Measurements from ENCODE around the gene HPCAL1.
A peak's percentile ranks its signal among the peaks of the same experiment; 100 is the strongest.

Gene HPCAL1

GRCh38 chr2:10329580-10329879 lies 26.8 kb downstream of the HPCAL1 start:
- H3K79me2 ChIP-seq (ENCODE audit: control insufficient read depth, low read length): peaks cover 4% of the 10 kb centered on the region
- no peaks in the 10 kb centered on the region; the same call in 1 of the 2 replicates for H4K20me1 ChIP-seq (ENCODE audit: control insufficient read depth, insufficient read depth, low read depth, low read length)
- H3K9me3 ChIP-seq (ENCODE audit: control insufficient read depth, insufficient read depth, low read length): no peaks in the 10 kb centered on the region
- TF ChIP-seq, protein P1, sequence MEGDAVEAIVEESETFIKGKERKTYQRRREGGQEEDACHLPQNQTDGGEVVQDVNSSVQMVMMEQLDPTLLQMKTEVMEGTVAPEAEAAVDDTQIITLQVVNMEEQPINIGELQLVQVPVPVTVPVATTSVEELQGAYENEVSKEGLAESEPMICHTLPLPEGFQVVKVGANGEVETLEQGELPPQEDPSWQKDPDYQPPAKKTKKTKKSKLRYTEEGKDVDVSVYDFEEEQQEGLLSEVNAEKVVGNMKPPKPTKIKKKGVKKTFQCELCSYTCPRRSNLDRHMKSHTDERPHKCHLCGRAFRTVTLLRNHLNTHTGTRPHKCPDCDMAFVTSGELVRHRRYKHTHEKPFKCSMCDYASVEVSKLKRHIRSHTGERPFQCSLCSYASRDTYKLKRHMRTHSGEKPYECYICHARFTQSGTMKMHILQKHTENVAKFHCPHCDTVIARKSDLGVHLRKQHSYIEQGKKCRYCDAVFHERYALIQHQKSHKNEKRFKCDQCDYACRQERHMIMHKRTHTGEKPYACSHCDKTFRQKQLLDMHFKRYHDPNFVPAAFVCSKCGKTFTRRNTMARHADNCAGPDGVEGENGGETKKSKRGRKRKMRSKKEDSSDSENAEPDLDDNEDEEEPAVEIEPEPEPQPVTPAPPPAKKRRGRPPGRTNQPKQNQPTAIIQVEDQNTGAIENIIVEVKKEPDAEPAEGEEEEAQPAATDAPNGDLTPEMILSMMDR (IDR thresholded peaks at IDR 0.05; ENCODE audit: low read depth, low read length, poor library complexity, severe bottlenecking): no peak
- TF ChIP-seq EZH2phosphoT487 (IDR thresholded peaks at IDR 0.05; ENCODE audit: borderline replicate concordance, low read length): no peak
- no peaks in the 10 kb centered on the region; the same call in 1 of the 2 replicates for H3F3A ChIP-seq (ENCODE audit: control insufficient read depth, insufficient read depth)
- no peaks in the 10 kb centered on the region for H3K27me3 ChIP-seq (ENCODE audit: control insufficient read depth, low read length)
- H3K27ac ChIP-seq (ENCODE audit: low read depth, low read length): peak overlapping the region; percentile 31
- H3K4me1 ChIP-seq (ENCODE audit: control insufficient read depth, low read length): peaks cover 85% of the 10 kb centered on the region
- no peaks in the 10 kb centered on the region for H3K36me3 ChIP-seq (ENCODE audit: control insufficient read depth, low read length)
- H3K9me2 ChIP-seq (replicated peaks; ENCODE audit: control insufficient read depth, low read length): no peaks in the 10 kb centered on the region
- H3K4me2 ChIP-seq (ENCODE audit: low read length): peak overlapping the region; percentile 70
- peak overlapping the region; percentile 58 for H3K4me3 ChIP-seq (ENCODE audit: low read length)

- Histone ChIP-seq H3K4me1 (ENCODE audit: control insufficient read depth, low read length) (peaks cover 84% of the 10 kb centered on the region), H3F3A (ENCODE audit: control insufficient read depth, insufficient read depth) (no peaks in the 10 kb centered on the region; the same call in 1 of the 2 replicates), H3K4me2 (ENCODE audit: low read length) (peak overlapping the region; percentile 70), H3K79me2 (ENCODE audit: control insufficient read depth, low read length) (peaks cover 4% of the 10 kb centered on the region), H3K9me2 (replicated peaks; ENCODE audit: control insufficient read depth, low read length) (no peaks in the 10 kb centered on the region), H3K36me3 (ENCODE audit: control insufficient read depth, low read length) (no peaks in the 10 kb centered on the region), H3K4me3 (ENCODE audit: low read length) (peak overlapping the region; percentile 58), H3K27me3 (ENCODE audit: control insufficient read depth, low read length) (no peaks in the 10 kb centered on the region), H3K9me3 (ENCODE audit: control insufficient read depth, insufficient read depth, low read length) (no peaks in the 10 kb centered on the region), H3K27ac (ENCODE audit: low read depth, low read length) (peak overlapping the region; percentile 31), H4K20me1 (ENCODE audit: control insufficient read depth, insufficient read depth, low read depth, low read length) (no peaks in the 10 kb centered on the region; the same call in 1 of the 2 replicates)
- TF ChIP-seq EZH2phosphoT487 (IDR thresholded peaks at IDR 0.05; ENCODE audit: borderline replicate concordance, low read length): no peak
Observed at GRCh38 chr2:10329880-10330699, 27.4 kb downstream of the HPCAL1 start.

GRCh38 chr2:10330700-10331026 lies 28.0 kb downstream of the HPCAL1 start:
- Histone ChIP-seq H3K27ac (ENCODE audit: low read depth, low read length) (no peak overlapping the region), H3K9me2 (replicated peaks; ENCODE audit: control insufficient read depth, low read length) (no peaks in the 10 kb centered on the region), H3K4me2 (ENCODE audit: low read length) (peak overlapping the region; percentile 70), H3K79me2 (ENCODE audit: control insufficient read depth, low read length) (peaks cover 4% of the 10 kb centered on the region), H3K36me3 (ENCODE audit: control insufficient read depth, low read length) (no peaks in the 10 kb centered on the region), H3K4me1 (ENCODE audit: control insufficient read depth, low read length) (peaks cover 78% of the 10 kb centered on the region), H4K20me1 (ENCODE audit: control insufficient read depth, insufficient read depth, low read depth, low read length) (no peaks in the 10 kb centered on the region; the same call in 1 of the 2 replicates), H3K4me3 (ENCODE audit: low read length) (peak overlapping the region; percentile 58), H3F3A (ENCODE audit: control insufficient read depth, insufficient read depth) (no peaks in the 10 kb centered on the region; the same call in 1 of the 2 replicates), H3K9me3 (ENCODE audit: control insufficient read depth, insufficient read depth, low read length) (no peaks in the 10 kb centered on the region), H3K27me3 (ENCODE audit: control insufficient read depth, low read length) (no peaks in the 10 kb centered on the region)
- TF ChIP-seq EZH2phosphoT487 (IDR thresholded peaks at IDR 0.05; ENCODE audit: borderline replicate concordance, low read length): no peak
- TF ChIP-seq, protein P1 (IDR thresholded peaks at IDR 0.05; ENCODE audit: low read depth, low read length, poor library complexity, severe bottlenecking): no peak

DNA sequence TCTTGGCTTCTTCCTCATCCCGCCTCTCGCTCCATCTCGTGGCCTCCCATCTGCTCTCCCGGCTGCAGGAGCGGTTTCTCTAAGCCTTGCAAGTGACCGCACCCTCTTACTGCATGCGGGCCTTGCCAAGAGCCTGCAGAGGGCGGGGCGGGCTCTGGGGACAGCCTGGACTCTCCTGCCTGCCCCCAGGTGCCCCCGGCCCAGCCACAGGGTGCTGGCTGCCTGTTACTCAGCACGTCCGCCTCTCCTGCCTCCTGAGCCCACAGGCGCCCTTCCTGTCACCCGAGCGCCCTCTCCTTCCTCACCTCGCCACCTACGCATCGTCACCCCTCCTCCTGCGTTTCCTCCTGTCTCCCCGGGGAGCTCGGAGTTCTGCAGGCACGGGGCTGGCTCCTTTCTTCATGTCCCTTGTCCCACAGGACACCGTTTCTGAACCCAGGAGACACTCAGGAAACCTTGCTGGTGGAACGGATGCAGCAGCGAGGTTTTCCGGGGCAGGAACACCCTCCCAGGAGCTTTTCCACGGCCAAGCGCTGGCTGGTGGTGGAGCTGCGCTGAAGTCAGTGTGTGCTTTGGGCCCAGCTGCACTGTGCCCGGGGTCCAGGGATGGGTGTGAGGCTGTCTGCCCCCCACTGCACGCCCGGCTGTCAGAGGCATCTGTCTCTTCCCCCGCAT lies 28.5 kb downstream of the HPCAL1 start:
- TF ChIP-seq, protein P1 (IDR thresholded peaks at IDR 0.05; ENCODE audit: low read depth, low read length, poor library complexity, severe bottlenecking): peak; percentile 12
- no peak for TF ChIP-seq EZH2phosphoT487 (IDR thresholded peaks at IDR 0.05; ENCODE audit: borderline replicate concordance, low read length)
- Histone ChIP-seq H3K4me3 (ENCODE audit: low read length) (peak overlapping the region; percentile 58), H4K20me1 (ENCODE audit: control insufficient read depth, insufficient read depth, low read depth, low read length) (no peaks in the 10 kb centered on the region; the same call in 1 of the 2 replicates)

More for the DNA sequence above, 28.5 kb downstream of the HPCAL1 start:
- Histone ChIP-seq H3F3A (ENCODE audit: control insufficient read depth, insufficient read depth) (no peaks in the 10 kb centered on the region; the same call in 1 of the 2 replicates), H3K36me3 (ENCODE audit: control insufficient read depth, low read length) (no peaks in the 10 kb centered on the region), H3K9me2 (replicated peaks; ENCODE audit: control insufficient read depth, low read length) (no peaks in the 10 kb centered on the region), H3K79me2 (ENCODE audit: control insufficient read depth, low read length) (peaks cover 4% of the 10 kb centered on the region), H3K4me2 (ENCODE audit: low read length) (peak overlapping the region; percentile 70), H3K9me3 (ENCODE audit: control insufficient read depth, insufficient read depth, low read length) (no peaks in the 10 kb centered on the region), H3K27me3 (ENCODE audit: control insufficient read depth, low read length) (no peaks in the 10 kb centered on the region), H3K4me1 (ENCODE audit: control insufficient read depth, low read length) (peaks cover 73% of the 10 kb centered on the region), H3K27ac (ENCODE audit: low read depth, low read length) (peak overlapping the region; percentile 41)
